ENCODE results near the gene LRRC8C. TPM values are rescaled to one million over a fixed set of nuclear protein-coding genes. Genes with fewer than 3 reads are reported as not detected.

LRRC8C gene
- total RNA-seq, 1 donor = 2.2 TPM

GRCh38 chr1:89630048-89630447 is 2.9 kb upstream of the LRRC8C start:
- peak; percentile 78 for DNase-seq (ENCODE audit: insufficient read length, low spot score, missing footprints)
- Histone ChIP-seq H3K36me3 (ENCODE audit: insufficient read depth, low read length) (no peaks in the 10 kb centered on the region), H3K9me3 (ENCODE audit: low read depth, low read length) (no peaks in the 10 kb centered on the region), H3K4me2 (ENCODE audit: insufficient read depth, low read length) (no peak overlapping the region), H3K79me2 (ENCODE audit: insufficient read depth, low read length) (peaks cover 10% of the 10 kb centered on the region), H3K4me1 (ENCODE audit: insufficient read depth, low read length) (peaks cover 8% of the 10 kb centered on the region), H3K4me3 (ENCODE audit: insufficient read depth, low read length) (no peak overlapping the region), H2AFZ (ENCODE audit: low read length) (no peak overlapping the region), H3K27ac (ENCODE audit: low read depth, low read length) (no peak overlapping the region), H4K20me1 (ENCODE audit: insufficient read depth, low read length) (no peaks in the 10 kb centered on the region), H3K27me3 (ENCODE audit: insufficient read depth, low read length) (no peaks in the 10 kb centered on the region)
- TF ChIP-seq CTCF (IDR thresholded peaks at IDR 0.05; ENCODE audit: extremely low read depth, low read depth, low read length) = no peak

DNA sequence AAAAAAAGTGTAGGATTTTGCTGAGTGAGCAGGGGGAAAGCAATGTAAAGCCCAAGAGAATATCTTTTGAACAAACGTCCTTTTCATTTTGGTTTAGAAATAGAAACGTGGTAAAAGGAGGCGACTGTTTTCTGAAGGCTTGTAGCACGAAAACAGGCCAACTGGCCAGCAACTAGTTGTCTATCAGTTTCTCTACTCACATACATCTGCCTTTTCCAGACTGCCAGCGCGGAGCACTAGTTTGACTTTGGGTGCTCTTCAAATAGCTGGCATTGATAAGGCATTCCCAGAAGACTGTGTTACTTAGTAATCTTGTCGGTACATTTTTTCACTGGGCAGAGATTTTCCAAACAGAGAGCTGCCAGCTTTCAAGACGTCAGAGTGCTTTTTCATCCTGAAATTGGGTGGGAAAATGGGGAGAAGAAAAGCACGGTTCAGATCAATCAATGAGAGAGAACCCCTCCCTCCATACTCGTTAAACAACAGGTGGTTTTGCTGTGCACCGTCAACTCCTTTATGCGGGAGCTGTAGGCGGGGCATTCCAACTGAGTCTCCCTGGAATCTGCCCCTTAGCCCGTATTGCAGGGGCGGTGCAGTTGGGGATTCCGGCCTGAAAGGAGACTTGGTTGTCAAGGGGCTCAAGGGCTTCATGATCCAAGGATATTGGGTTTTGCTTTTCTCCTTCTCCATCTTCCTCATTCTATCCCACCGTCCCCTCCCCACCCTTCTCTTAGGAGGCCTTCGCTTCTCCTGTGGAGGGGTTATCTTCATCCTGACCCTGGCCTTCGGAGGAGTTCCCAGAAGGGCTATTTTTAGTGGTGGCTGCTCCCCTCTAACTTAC is 884 bp upstream of the LRRC8C start:
- Histone ChIP-seq H3K9me3 (ENCODE audit: low read depth, low read length) (no peaks in the 10 kb centered on the region), H3K79me2 (ENCODE audit: insufficient read depth, low read length) (peaks cover 10% of the 10 kb centered on the region), H2AFZ (ENCODE audit: low read length) (peak overlapping the region; percentile 86), H3K4me2 (ENCODE audit: insufficient read depth, low read length) (peak overlapping the region; percentile 85), H3K4me3 (ENCODE audit: insufficient read depth, low read length) (peak overlapping the region; percentile 83), H4K20me1 (ENCODE audit: insufficient read depth, low read length) (no peaks in the 10 kb centered on the region), H3K4me1 (ENCODE audit: insufficient read depth, low read length) (peaks cover 20% of the 10 kb centered on the region), H3K27me3 (ENCODE audit: insufficient read depth, low read length) (no peaks in the 10 kb centered on the region), H3K27ac (ENCODE audit: low read depth, low read length) (peak overlapping the region; percentile 0), H3K36me3 (ENCODE audit: insufficient read depth, low read length) (no peaks in the 10 kb centered on the region)
- peak; percentile 77 for DNase-seq (ENCODE audit: insufficient read length, low spot score, missing footprints)
- TF ChIP-seq CTCF (IDR thresholded peaks at IDR 0.05; ENCODE audit: extremely low read depth, low read depth, low read length) = no peak

DNA sequence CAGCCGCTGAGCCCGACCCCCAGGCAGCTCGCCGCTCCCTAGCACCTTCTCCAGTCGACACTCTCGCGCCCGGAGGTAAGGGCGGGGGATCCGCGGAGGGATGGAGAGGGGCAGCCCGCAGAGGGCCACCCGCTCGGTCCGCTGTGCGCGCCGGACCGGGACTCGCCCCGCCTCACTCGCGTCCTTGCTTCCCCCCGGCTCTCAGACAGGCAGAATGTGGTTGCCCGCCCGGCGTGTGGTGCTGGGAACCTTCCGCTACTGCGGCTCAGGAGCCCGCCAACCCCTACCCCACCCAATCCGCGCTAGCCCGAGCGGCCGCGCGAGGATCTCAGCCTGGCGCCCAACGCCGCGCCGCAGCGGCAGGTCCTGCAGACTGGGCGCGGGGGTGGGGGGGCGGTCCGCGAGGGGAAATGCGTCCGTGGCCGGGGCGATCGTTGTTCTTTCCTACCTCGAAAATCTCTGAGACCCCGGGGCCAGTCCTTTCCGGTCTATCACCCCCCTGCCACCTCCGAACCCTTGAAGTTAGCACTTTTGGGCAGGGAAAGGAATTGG is 404 bp downstream of the LRRC8C start:
- Histone ChIP-seq H2AFZ (ENCODE audit: low read length) (peak overlapping the region; percentile 94), H4K20me1 (ENCODE audit: insufficient read depth, low read length) (no peaks in the 10 kb centered on the region), H3K4me3 (ENCODE audit: insufficient read depth, low read length) (peak overlapping the region; percentile 83), H3K9me3 (ENCODE audit: low read depth, low read length) (no peaks in the 10 kb centered on the region), H3K27ac (ENCODE audit: low read depth, low read length) (peak overlapping the region; percentile 36), H3K4me2 (ENCODE audit: insufficient read depth, low read length) (peak overlapping the region; percentile 95), H3K36me3 (ENCODE audit: insufficient read depth, low read length) (no peaks in the 10 kb centered on the region), H3K4me1 (ENCODE audit: insufficient read depth, low read length) (peaks cover 20% of the 10 kb centered on the region), H3K79me2 (ENCODE audit: insufficient read depth, low read length) (peaks cover 21% of the 10 kb centered on the region), H3K27me3 (ENCODE audit: insufficient read depth, low read length) (no peaks in the 10 kb centered on the region)
- no peak for TF ChIP-seq CTCF (IDR thresholded peaks at IDR 0.05; ENCODE audit: extremely low read depth, low read depth, low read length)
- DNase-seq (ENCODE audit: insufficient read length, low spot score, missing footprints) = peak; percentile 90

Data from osteoblast (primary cell).